ENCODE measurements around the gene RFPL2. TPM values are rescaled to one million over a fixed set of nuclear protein-coding genes. Genes with fewer than 3 reads are reported as not detected.

RFPL2 gene
- total RNA-seq, 1 donor from 2014 or later: 0.25 TPM

DNA sequence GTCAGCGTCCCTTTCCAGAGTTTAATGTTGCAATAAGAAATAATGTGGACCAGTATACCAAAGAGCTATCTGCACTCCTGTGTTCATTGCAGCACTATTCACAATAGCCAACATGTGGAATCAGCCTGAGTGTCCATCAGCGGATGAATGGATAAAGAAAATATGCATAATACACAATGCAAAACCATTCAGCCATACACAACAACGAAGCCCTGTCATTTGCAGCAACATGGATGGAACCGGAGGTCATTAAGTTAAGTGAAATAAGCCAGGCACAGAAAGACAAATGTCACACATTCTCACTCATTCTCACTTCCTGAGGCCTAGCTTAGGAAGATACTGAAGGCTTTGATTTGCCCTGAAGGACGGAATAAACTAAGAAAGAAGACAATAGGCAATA is 28.2 kb upstream of the RFPL2 start:
- Mint-ChIP-seq H3K4me1 (ENCODE audit: low read depth, unreplicated experiment) (no peaks in the 10 kb centered on the region), H3K27me3 (ENCODE audit: low read depth, unreplicated experiment) (peaks cover 10% of the 10 kb centered on the region), H3K9me3 (ENCODE audit: unreplicated experiment) (peaks cover 2% of the 10 kb centered on the region), H3K36me3 (ENCODE audit: low read depth, unreplicated experiment) (no peaks in the 10 kb centered on the region), H3K4me3 (ENCODE audit: unreplicated experiment) (no peak overlapping the region), H3K27ac (ENCODE audit: unreplicated experiment) (no peak overlapping the region)
- Histone ChIP-seq H3K9ac (ENCODE audit: low read length) (no peak overlapping the region), H3K27me3 (ENCODE audit: insufficient read depth, low read length) (no peaks in the 10 kb centered on the region), H3K9me3 (ENCODE audit: insufficient read depth, low read depth, low read length) (no peaks in the 10 kb centered on the region), H2AFZ (ENCODE audit: low read depth, low read length) (no peak overlapping the region), H3K36me3 (ENCODE audit: insufficient read depth, low read length) (no peaks in the 10 kb centered on the region), H3K79me2 (ENCODE audit: insufficient read depth, low read length) (no peaks in the 10 kb centered on the region), H3K4me3 (ENCODE audit: insufficient read depth, low read depth, low read length) (no peak overlapping the region), H4K20me1 (ENCODE audit: insufficient read depth, low read length) (no peaks in the 10 kb centered on the region), H3K4me1 (ENCODE audit: insufficient read depth, low read length) (no peaks in the 10 kb centered on the region), H3K27ac (ENCODE audit: low read depth, low read length) (no peak overlapping the region), H3K4me2 (ENCODE audit: low read length) (no peak overlapping the region)
- FAIRE-seq: no peak
- DNase-seq (ENCODE audit: low read depth): no peak
- no peak for TF ChIP-seq EZH2 (IDR thresholded peaks at IDR 0.05; ENCODE audit: insufficient read depth, low read length)
- TF ChIP-seq, protein P1, sequence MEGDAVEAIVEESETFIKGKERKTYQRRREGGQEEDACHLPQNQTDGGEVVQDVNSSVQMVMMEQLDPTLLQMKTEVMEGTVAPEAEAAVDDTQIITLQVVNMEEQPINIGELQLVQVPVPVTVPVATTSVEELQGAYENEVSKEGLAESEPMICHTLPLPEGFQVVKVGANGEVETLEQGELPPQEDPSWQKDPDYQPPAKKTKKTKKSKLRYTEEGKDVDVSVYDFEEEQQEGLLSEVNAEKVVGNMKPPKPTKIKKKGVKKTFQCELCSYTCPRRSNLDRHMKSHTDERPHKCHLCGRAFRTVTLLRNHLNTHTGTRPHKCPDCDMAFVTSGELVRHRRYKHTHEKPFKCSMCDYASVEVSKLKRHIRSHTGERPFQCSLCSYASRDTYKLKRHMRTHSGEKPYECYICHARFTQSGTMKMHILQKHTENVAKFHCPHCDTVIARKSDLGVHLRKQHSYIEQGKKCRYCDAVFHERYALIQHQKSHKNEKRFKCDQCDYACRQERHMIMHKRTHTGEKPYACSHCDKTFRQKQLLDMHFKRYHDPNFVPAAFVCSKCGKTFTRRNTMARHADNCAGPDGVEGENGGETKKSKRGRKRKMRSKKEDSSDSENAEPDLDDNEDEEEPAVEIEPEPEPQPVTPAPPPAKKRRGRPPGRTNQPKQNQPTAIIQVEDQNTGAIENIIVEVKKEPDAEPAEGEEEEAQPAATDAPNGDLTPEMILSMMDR (IDR thresholded peaks at IDR 0.05; ENCODE audit: insufficient read depth, low read depth, low read length): no peak

DNA sequence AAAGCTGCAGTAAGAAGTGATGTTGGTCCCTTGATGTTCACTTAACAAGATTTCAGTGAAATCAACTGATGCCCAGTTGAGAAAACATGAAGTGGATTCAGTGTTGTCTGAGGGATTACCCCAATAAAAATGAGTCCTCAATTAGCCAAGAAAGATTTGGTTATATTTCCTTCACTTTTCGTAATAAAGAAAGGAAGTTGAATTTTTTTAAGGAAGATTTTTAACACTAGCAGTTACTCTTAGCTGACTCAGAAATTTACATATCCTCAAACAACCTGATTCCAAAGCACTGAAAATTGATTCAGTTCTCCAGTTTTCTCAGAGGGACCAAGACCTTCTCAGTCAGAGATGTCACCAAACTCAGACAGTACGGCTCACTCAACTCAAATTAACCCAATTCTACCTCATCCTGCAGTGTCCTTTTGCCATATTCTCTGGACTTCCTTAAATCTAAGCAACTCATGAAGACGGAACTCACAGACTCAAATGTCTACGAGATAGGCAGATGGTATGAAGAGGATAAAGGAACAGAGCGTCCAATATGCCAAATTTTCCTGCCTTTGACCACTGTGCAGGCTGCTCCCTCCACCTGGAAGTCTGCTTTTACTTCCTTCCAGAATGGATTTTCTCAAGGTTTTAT is 27.4 kb upstream of the RFPL2 start:
- TF ChIP-seq, protein P1 (IDR thresholded peaks at IDR 0.05; ENCODE audit: insufficient read depth, low read depth, low read length): no peak
- TF ChIP-seq EZH2 (IDR thresholded peaks at IDR 0.05; ENCODE audit: insufficient read depth, low read length): no peak
- Mint-ChIP-seq H3K36me3 (ENCODE audit: low read depth, unreplicated experiment) (no peaks in the 10 kb centered on the region), H3K27ac (ENCODE audit: unreplicated experiment) (no peak overlapping the region), H3K27me3 (ENCODE audit: low read depth, unreplicated experiment) (peaks cover 10% of the 10 kb centered on the region), H3K4me3 (ENCODE audit: unreplicated experiment) (no peak overlapping the region), H3K9me3 (ENCODE audit: unreplicated experiment) (peaks cover 2% of the 10 kb centered on the region), H3K4me1 (ENCODE audit: low read depth, unreplicated experiment) (no peaks in the 10 kb centered on the region)
- DNase-seq (ENCODE audit: low read depth): no peak
- H3K27me3 ChIP-seq (ENCODE audit: insufficient read depth, low read length): no peaks in the 10 kb centered on the region
- H2AFZ ChIP-seq (ENCODE audit: low read depth, low read length): no peak overlapping the region
- no peak for FAIRE-seq
- H3K9me3 ChIP-seq (ENCODE audit: insufficient read depth, low read depth, low read length): no peaks in the 10 kb centered on the region
- no peak overlapping the region for H3K4me2 ChIP-seq (ENCODE audit: low read length)
- no peaks in the 10 kb centered on the region for H3K36me3 ChIP-seq (ENCODE audit: insufficient read depth, low read length)
- no peaks in the 10 kb centered on the region for H4K20me1 ChIP-seq (ENCODE audit: insufficient read depth, low read length)
- H3K9ac ChIP-seq (ENCODE audit: low read length): no peak overlapping the region
- no peaks in the 10 kb centered on the region for H3K4me1 ChIP-seq (ENCODE audit: insufficient read depth, low read length)
- H3K4me3 ChIP-seq (ENCODE audit: insufficient read depth, low read depth, low read length): no peak overlapping the region
- H3K27ac ChIP-seq (ENCODE audit: low read depth, low read length): no peak overlapping the region
- no peaks in the 10 kb centered on the region for H3K79me2 ChIP-seq (ENCODE audit: insufficient read depth, low read length)

DNA sequence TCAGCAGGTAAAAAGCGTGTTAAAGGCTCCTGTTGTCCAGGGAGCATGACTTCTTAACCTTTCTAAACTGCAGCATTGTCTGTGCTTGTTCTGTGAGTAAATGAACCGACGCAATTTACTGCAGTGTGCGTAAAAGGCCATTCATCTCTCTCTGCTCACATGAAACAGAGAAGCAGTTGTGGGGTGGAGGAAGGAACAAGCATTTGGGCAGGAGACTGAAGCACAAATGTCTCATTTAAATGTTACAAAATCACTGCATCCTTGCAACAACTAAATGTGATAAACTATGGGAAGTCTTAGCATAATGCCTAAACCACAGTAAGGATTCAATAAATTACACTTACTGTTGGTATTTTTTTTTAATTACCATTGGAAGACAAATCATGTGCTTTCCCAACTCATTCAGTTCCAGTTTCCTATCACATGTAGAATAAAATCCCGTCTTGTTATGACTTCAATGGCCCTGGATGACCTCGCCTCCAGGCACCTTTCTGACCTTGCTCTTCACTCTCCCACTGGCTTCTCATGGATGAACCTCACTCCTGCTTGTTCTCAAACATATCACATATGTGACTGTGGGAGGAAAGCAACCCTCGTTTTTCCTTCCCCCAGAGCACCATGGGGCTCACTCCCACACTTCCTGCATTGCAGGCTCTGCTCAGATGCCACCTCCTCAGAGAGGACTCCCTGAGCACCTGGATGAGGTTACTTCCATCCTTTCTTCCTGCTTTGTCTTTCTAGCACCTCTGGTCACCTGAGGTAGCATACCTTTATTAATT is 21.6 kb upstream of the RFPL2 start:
- Mint-ChIP-seq H3K4me3 (ENCODE audit: unreplicated experiment) (no peak overlapping the region), H3K9me3 (ENCODE audit: unreplicated experiment) (peaks cover 2% of the 10 kb centered on the region), H3K36me3 (ENCODE audit: low read depth, unreplicated experiment) (no peaks in the 10 kb centered on the region), H3K27ac (ENCODE audit: unreplicated experiment) (no peak overlapping the region), H3K27me3 (ENCODE audit: low read depth, unreplicated experiment) (no peaks in the 10 kb centered on the region), H3K4me1 (ENCODE audit: low read depth, unreplicated experiment) (no peaks in the 10 kb centered on the region)
- no peak overlapping the region for H3K27ac ChIP-seq (ENCODE audit: low read depth, low read length)
- DNase-seq (ENCODE audit: low read depth) (no peak), FAIRE-seq (no peak)
- no peaks in the 10 kb centered on the region for H3K79me2 ChIP-seq (ENCODE audit: insufficient read depth, low read length)
- no peak overlapping the region for H3K4me2 ChIP-seq (ENCODE audit: low read length)
- no peak overlapping the region for H2AFZ ChIP-seq (ENCODE audit: low read depth, low read length)
- H3K9ac ChIP-seq (ENCODE audit: low read length): no peak overlapping the region
- no peaks in the 10 kb centered on the region for H3K27me3 ChIP-seq (ENCODE audit: insufficient read depth, low read length)
- H3K36me3 ChIP-seq (ENCODE audit: insufficient read depth, low read length): no peaks in the 10 kb centered on the region
- TF ChIP-seq, protein P1 (IDR thresholded peaks at IDR 0.05; ENCODE audit: insufficient read depth, low read depth, low read length): no peak
- no peak for TF ChIP-seq EZH2 (IDR thresholded peaks at IDR 0.05; ENCODE audit: insufficient read depth, low read length)
- no peak overlapping the region for H3K4me3 ChIP-seq (ENCODE audit: insufficient read depth, low read depth, low read length)
- no peaks in the 10 kb centered on the region for H3K9me3 ChIP-seq (ENCODE audit: insufficient read depth, low read depth, low read length)
- H4K20me1 ChIP-seq (ENCODE audit: insufficient read depth, low read length): no peaks in the 10 kb centered on the region
- H3K4me1 ChIP-seq (ENCODE audit: insufficient read depth, low read length): no peaks in the 10 kb centered on the region

Data from astrocyte (in vitro differentiated cells and primary cell).